ENCODE measurements around the gene CCDC12. TPM values are rescaled to one million over a fixed set of nuclear protein-coding genes. Genes with fewer than 3 reads are reported as not detected.

The CCDC12 gene
- total and polyA plus RNA-seq, 9 of the 15 experiments (the other 6 are each of a cell fraction or from before 2014, with no cell fraction given), result 8.9 to 201 (median 86.9) TPM

GRCh38 chr3:47016934-47017435 is 40.4 kb upstream of the CCDC12 start (continued):
- no peak; the same call in 1 of the 2 replicates for TF ChIP-seq LCOR (CRISPR knock-in tag; IDR thresholded peaks at IDR 0.05)
- no peak for TF ChIP-seq ZNF764 (CRISPR knock-in tag; IDR thresholded peaks at IDR 0.05; ENCODE audit: low read depth)
- no peak for TF ChIP-seq ZNF143 (CRISPR knock-in tag; IDR thresholded peaks at IDR 0.05)
- TF ChIP-seq XRCC4 (IDR thresholded peaks at IDR 0.05; ENCODE audit: extremely low read depth, insufficient read depth, insufficient read length), result no peak
- no peak for TF ChIP-seq ZKSCAN1 (IDR thresholded peaks at IDR 0.05; ENCODE audit: low read depth, low read length)
- 0 out of 4 replicates have a peak, but pooled peaks of 1 of the 2 experiments have one; percentile 56 for TF ChIP-seq TEAD1 (CRISPR knock-in tag; IDR thresholded peaks at IDR 0.05)
- peak; percentile 83 for TF ChIP-seq SMARCE1 (IDR thresholded peaks at IDR 0.05)
- TF ChIP-seq ELK3 (CRISPR knock-in tag; IDR thresholded peaks at IDR 0.05), result no peak
- 0 out of 4 replicates have a peak, but pooled peaks of 1 of the 2 experiments have one; percentile 28 for TF ChIP-seq SRF (CRISPR knock-in tag; IDR thresholded peaks at IDR 0.05)
- TF ChIP-seq ZZZ3 (IDR thresholded peaks at IDR 0.05), result no peak
- TF ChIP-seq ZNF239 (CRISPR knock-in tag; IDR thresholded peaks at IDR 0.05), result no peak; the same call in 1 of the 2 replicates
- TF ChIP-seq L3MBTL2 (IDR thresholded peaks at IDR 0.05), result no peak
- no peak for TF ChIP-seq ERF (CRISPR knock-in tag; IDR thresholded peaks at IDR 0.05)
- TF ChIP-seq NR3C1 (CRISPR knock-in tag; IDR thresholded peaks at IDR 0.05), result no peak
- TF ChIP-seq KLF1 (tag; IDR thresholded peaks at IDR 0.05), result no peak
- no peak for TF ChIP-seq SAP30 (IDR thresholded peaks at IDR 0.05; ENCODE audit: borderline replicate concordance, insufficient read depth, low read depth, low read length, poor library complexity, severe bottlenecking)
- no peak for TF ChIP-seq PCBP1 (IDR thresholded peaks at IDR 0.05; ENCODE audit: low read depth, low read length, poor library complexity, severe bottlenecking)
- TF ChIP-seq SREBF1 (IDR thresholded peaks at IDR 0.05; ENCODE audit: borderline replicate concordance, low read depth, low read length), result no peak
